SK-N-SH (cell line): ENCODE measurements around the gene SLC33A1. TPM values are rescaled to one million over a fixed set of nuclear protein-coding genes. Genes with fewer than 3 reads are reported as not detected.

Experiments
- CTCF ChIA-PET: fragments of 300-600, 350-600 bp; formaldehyde crosslinking; extraction: SDS; loops from one replicate; lab custom pipeline; 2021; lab: Yijun Ruan, JAX
- POLR2A ChIA-PET: fragments of 350-600 bp; sonication (Branson Sonifier 250); formaldehyde crosslinking; extraction: SDS; loops from one replicate; lab custom pipeline; 2020; ENCODE audit warnings: antibody characterized with exemption, inconsistent platforms; lab: Yijun Ruan, JAX
- DNase-seq: peaks from one replicate; pipeline ENCODE4 v3.0.0; 2012
- H2AFZ ChIP-seq: fragments of 200-600 bp; sonication (generic); 2 replicates; pipeline ENCODE4 v1.8.1; 2016; ENCODE audit warnings: antibody characterized with exemption, mild to moderate bottlenecking, low read depth
- H3F3A ChIP-seq: fragments of 200-600 bp; sonication (generic); replicated peaks from 2 replicates; pipeline ENCODE3; 2016; ENCODE audit warnings: antibody characterized with exemption, mild to moderate bottlenecking; ENCODE audit not compliant: insufficient read depth
- H3K27ac ChIP-seq, 2 experiments: fragments of 200-500 bp in 1 of 2; fragments of 200-600 bp in 1 of 2; sonication (Bioruptor generic) in 1 of 2; sonication (generic), shearing (Covaris generic) in 1 of 2; 2 replicates each; pipeline versions ENCODE4 v1.5.1 to v1.6.1; 2014 to 2016; ENCODE audit warnings: low read depth in 2 of 2, inconsistent platforms in 1 of 2, low read length in 1 of 2, mild to moderate bottlenecking in 1 of 2, mixed read lengths in 1 of 2
- H3K27me3 ChIP-seq: fragments of 200-600 bp; sonication (generic), shearing (Covaris generic); 2 replicates; pipeline ENCODE4 v1.6.1; 2016; ENCODE audit warnings: mixed run types; ENCODE audit not compliant: insufficient read depth
- H3K36me3 ChIP-seq, 2 experiments: fragments of 200-500 bp in 1 of 2; fragments of 200-600 bp in 1 of 2; sonication (Bioruptor generic) in 1 of 2; sonication (generic) in 1 of 2; replicated peaks in 1 of 2; 2 replicates each; pipeline versions ENCODE3 to v1.5.1; 2014 to 2016; ENCODE audit warnings: low read length in 1 of 2, mild to moderate bottlenecking in 1 of 2; ENCODE audit not compliant: insufficient read depth in 2 of 2, control insufficient read depth in 1 of 2
- H3K4me1 ChIP-seq, 2 experiments: fragments of 200-500 bp in 1 of 2; fragments of 200-600 bp in 1 of 2; sonication (Bioruptor generic) in 1 of 2; sonication (generic), shearing (Covaris generic) in 1 of 2; 2 replicates each; pipeline versions ENCODE4 v1.5.1 to v1.6.1; 2014 to 2016; ENCODE audit warnings: low read depth in 1 of 2, low read length in 1 of 2, mixed run types in 1 of 2; ENCODE audit not compliant: insufficient read depth in 2 of 2, control insufficient read depth in 1 of 2
- H3K4me2 ChIP-seq: fragments of 200-600 bp; sonication (generic), shearing (Covaris generic); 2 replicates; pipeline ENCODE4 v1.6.1; 2017; ENCODE audit warnings: mixed run types
- H3K4me3 ChIP-seq, 2 experiments: fragments of 200-500 bp in 1 of 2; fragments of 200-600 bp in 1 of 2; sonication (Bioruptor generic) in 1 of 2; sonication (generic), shearing (Covaris generic) in 1 of 2; 2 replicates each; pipeline versions ENCODE4 v1.5.1 to v1.8.1; 2014 to 2016; ENCODE audit warnings: low read depth in 2 of 2, inconsistent platforms in 1 of 2, low read length in 1 of 2, mild to moderate bottlenecking in 1 of 2, mixed read lengths in 1 of 2, moderate library complexity in 1 of 2
- H3K79me2 ChIP-seq: fragments of 200-600 bp; sonication (generic); 2 replicates; pipeline ENCODE4 v1.8.1; 2017; ENCODE audit warnings: mild to moderate bottlenecking; ENCODE audit not compliant: insufficient read depth
- H3K9ac ChIP-seq: fragments of 200-600 bp; sonication (generic); 2 replicates; pipeline ENCODE4 v1.6.1; 2017; ENCODE audit warnings: mixed run types
- H3K9me2 ChIP-seq: fragments of 200-600 bp; sonication (generic); 2 replicates; pipeline ENCODE4 v1.6.1; 2017; ENCODE audit warnings: mixed run types
- H3K9me3 ChIP-seq: fragments of 200-600 bp; sonication (generic); 2 replicates; pipeline ENCODE4 v1.6.1; 2017; ENCODE audit warnings: mixed run types, mild to moderate bottlenecking, moderate library complexity
- H4K20me1 ChIP-seq: fragments of 200-600 bp; sonication (generic); 2 replicates; pipeline ENCODE4 v1.6.1; 2017; ENCODE audit warnings: mild to moderate bottlenecking, mixed run types; ENCODE audit not compliant: insufficient read depth
- CHD2 ChIP-seq: fragments of 150-350 bp; IDR thresholded peaks from 2 replicates; pipeline ENCODE4 v1.6.1; 2018; ENCODE audit warnings: low read length; ENCODE audit not compliant: partially characterized antibody
- ELF1 ChIP-seq: IDR thresholded peaks from 2 replicates; pipeline ENCODE4 v1.4.0; 2012
- EP300 ChIP-seq, 2 experiments: IDR thresholded peaks; 2 replicates each; pipeline versions ENCODE4 v1.4.0 to v1.6.1; 2012; ENCODE audit warnings: borderline replicate concordance in 1 of 2, low read depth in 1 of 2, low read length in 1 of 2
- EZH2phosphoT487 ChIP-seq: fragments of 200-600 bp; sonication (generic); IDR thresholded peaks from 2 replicates; pipeline ENCODE4 v1.6.1; 2017; ENCODE audit warnings: low read depth, mixed run types, mild to moderate bottlenecking, antibody characterized with exemption, moderate library complexity, borderline replicate concordance
- FOXM1 ChIP-seq: IDR thresholded peaks from 2 replicates; pipeline ENCODE4 v1.4.0; 2012; ENCODE audit warnings: low read depth, mild to moderate bottlenecking
- GATA2 ChIP-seq: sonication (generic); formaldehyde crosslinking; IDR thresholded peaks from 2 replicates; pipeline ENCODE4 v1.5.0; 2020; ENCODE audit warnings: mild to moderate bottlenecking, missing genetic modification reagents
- IRF3 ChIP-seq: fragments of 150-350 bp; IDR thresholded peaks from 2 replicates; pipeline ENCODE4 v1.6.1; 2016; ENCODE audit warnings: mild to moderate bottlenecking, low read depth, low read length
- JUND ChIP-seq: IDR thresholded peaks from 2 replicates; pipeline ENCODE4 v1.4.0; 2012
- MEF2A ChIP-seq: IDR thresholded peaks from 2 replicates; pipeline ENCODE4 v1.4.0; 2012; ENCODE audit warnings: low read depth, borderline replicate concordance
- NFIC ChIP-seq: IDR thresholded peaks from 2 replicates; pipeline ENCODE4 v1.4.0; 2012; ENCODE audit warnings: borderline replicate concordance
- RCOR1 ChIP-seq: fragments of 150-350 bp; IDR thresholded peaks from 2 replicates; pipeline ENCODE4 v1.6.1; 2017; ENCODE audit warnings: antibody characterized with exemption, low read length
- RFX5 ChIP-seq: IDR thresholded peaks from 2 replicates; pipeline ENCODE4 v1.6.1; 2012; ENCODE audit warnings: mild to moderate bottlenecking, improper control_type of control experiment, low read length
- RXRA ChIP-seq: IDR thresholded peaks from 2 replicates; pipeline ENCODE4 v1.4.0; 2012; ENCODE audit warnings: low read depth, mild to moderate bottlenecking, borderline replicate concordance
- SMC3 ChIP-seq: IDR thresholded peaks from 2 replicates; pipeline ENCODE4 v1.6.1; 2012; ENCODE audit warnings: low read depth, low read length, improper control_type of control experiment
- TCF12 ChIP-seq: IDR thresholded peaks from 2 replicates; pipeline ENCODE4 v1.4.0; 2012
- WGBS: methylation state at CpG from one replicate; pipeline ENCODE4 v1.1.6; 2017; ENCODE audit warnings: low lambda C conversion rate; 5-methylcytosine and 5-hydroxymethylcytosine counted together
- polyA plus RNA-seq, 3 experiments: library from polyadenylated mRNA; depleted of rRNA; stranded (reverse); fragments of >200 nt; gene quantifications; 2 replicates each; pipeline ENCODE4 v1.2.3, GENCODE V29; 2012
- TF ChIP-seq, protein P1 (sequence below): IDR thresholded peaks from 2 replicates; pipeline ENCODE4 v1.4.0; 2012; ENCODE audit warnings: low read depth, borderline replicate concordance

SLC33A1 gene
- polyA plus RNA-seq, 1 of the 3 experiments (the other 2 are of a cell fraction) = 10.3 TPM

GRCh38 chr3:155782390-155782953, 71.8 kb downstream of the SLC33A1 start:
- Histone ChIP-seq H2AFZ (no peak overlapping the region), H3K9ac (no peak overlapping the region), H3K9me2 (no peaks in the 10 kb centered on the region), H3K4me1 (no peaks in the 10 kb centered on the region), H3K4me3 (no peak overlapping the region), H3K9me3 (no peaks in the 10 kb centered on the region), H3K4me2 (no peak overlapping the region), H3K27ac (no peak overlapping the region), H3F3A (no peaks in the 10 kb centered on the region), H3K27me3 (no peaks in the 10 kb centered on the region), H4K20me1 (no peaks in the 10 kb centered on the region), H3K36me3 (peaks cover 0 to 4% of the 10 kb centered on the region in 2 experiments), H3K79me2 (no peaks in the 10 kb centered on the region)
- 86% methylated on average over 1 of the region's 1 CpG for WGBS
- ChIA-PET CTCF (no interaction called here), POLR2A (no interaction called here)
- DNase-seq = no peak
- TF ChIP-seq FOXM1 (no peak), CHD2 (no peak), ELF1 (no peak), EZH2phosphoT487 (no peak), TCF12 (no peak), EP300 (IDR thresholded peaks at IDR 0.05; ENCODE audit: borderline replicate concordance in 1 of 2, low read depth in 1 of 2, low read length in 1 of 2) (no peak), RFX5 (no peak), NFIC (no peak), RXRA (no peak), IRF3 (no peak)

DNA sequence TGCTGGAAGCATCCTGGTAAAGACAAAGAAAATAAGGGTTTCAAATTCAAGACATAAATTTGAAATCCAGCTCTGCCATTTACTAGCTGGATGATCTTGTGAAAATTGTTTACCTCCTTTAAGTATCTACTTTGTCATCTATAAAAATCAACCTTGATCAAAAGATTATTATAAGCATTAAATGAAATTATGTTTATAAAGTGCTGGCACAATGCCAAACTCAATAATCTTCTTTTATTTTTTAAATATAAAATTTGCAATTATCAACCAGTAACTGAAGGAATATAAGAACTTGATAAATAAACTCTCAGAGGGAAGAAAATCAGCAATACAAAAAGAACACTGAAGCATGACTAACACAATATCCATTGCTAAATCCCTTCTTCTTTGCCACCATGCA, 73.9 kb downstream of the SLC33A1 start:
- H3K27me3 ChIP-seq = no peaks in the 10 kb centered on the region
- H3F3A ChIP-seq = no peaks in the 10 kb centered on the region
- H3K4me3 ChIP-seq = no peak overlapping the region
- no peaks in the 10 kb centered on the region for H3K79me2 ChIP-seq
- H3K36me3 ChIP-seq = peaks cover 0 to 4% of the 10 kb centered on the region in 2 experiments
- no peak overlapping the region for H3K27ac ChIP-seq
- H4K20me1 ChIP-seq = no peaks in the 10 kb centered on the region
- H3K4me2 ChIP-seq = no peak overlapping the region
- no peak overlapping the region for H2AFZ ChIP-seq
- H3K9ac ChIP-seq = no peak overlapping the region
- H3K9me3 ChIP-seq = no peaks in the 10 kb centered on the region
- H3K4me1 ChIP-seq = no peaks in the 10 kb centered on the region
- H3K9me2 ChIP-seq = no peaks in the 10 kb centered on the region
- no peak for DNase-seq
- POLR2A ChIA-PET = interaction anchor here (1.1 kb wide), 1 partner anchor 25 kb away, joined by 6 read pairs; no protein-coding TSS in a partner anchor
- TF ChIP-seq, protein P1, sequence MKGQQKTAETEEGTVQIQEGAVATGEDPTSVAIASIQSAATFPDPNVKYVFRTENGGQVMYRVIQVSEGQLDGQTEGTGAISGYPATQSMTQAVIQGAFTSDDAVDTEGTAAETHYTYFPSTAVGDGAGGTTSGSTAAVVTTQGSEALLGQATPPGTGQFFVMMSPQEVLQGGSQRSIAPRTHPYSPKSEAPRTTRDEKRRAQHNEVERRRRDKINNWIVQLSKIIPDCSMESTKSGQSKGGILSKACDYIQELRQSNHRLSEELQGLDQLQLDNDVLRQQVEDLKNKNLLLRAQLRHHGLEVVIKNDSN = no peak
- TF ChIP-seq GATA2 (no peak), EZH2phosphoT487 (no peak), SMC3 (no peak), JUND (no peak), MEF2A (no peak), CHD2 (no peak), RCOR1 (no peak)
- CTCF ChIA-PET = interaction anchor here (0.7 to 2.9 kb wide), 3 partner anchors 26 to 43 kb away, joined by 3 to 18 read pairs (median 3); partner anchors contain the start of gene C3orf33
